K562 (cell line): ENCODE data around the gene PIAS3. TPM values are rescaled to one million over a fixed set of nuclear protein-coding genes. Genes with fewer than 3 reads are reported as not detected.

Source experiments
- CBX8 ChIP-seq: fragments of 200-600 bp; sonication (generic); IDR thresholded peaks from 2 replicates; pipeline ENCODE4 v1.6.1; 2012; ENCODE audit warnings: borderline replicate concordance, mixed run types, low read depth, mild to moderate bottlenecking, moderate library complexity, mixed read lengths, low read length, control low read depth, inconsistent platforms; ENCODE audit not compliant: poor library complexity, severe bottlenecking; ENCODE audit errors: extremely low read depth
- CEBPG ChIP-seq, 3 experiments: fragments of 200-800 bp in 1 of 3; sonication (Bioruptor generic) in 1 of 3; sonication (generic) in 1 of 3; formaldehyde crosslinking in 1 of 3; IDR thresholded peaks in 2 of 3; conservative IDR thresholded peaks in 1 of 3; 2 replicates each; pipeline versions ENCODE4 v1.6.1 to v1.8.0; 2016 to 2022; ENCODE audit warnings: missing compliant biosample characterization in 2 of 3, missing genetic modification characterization in 2 of 3, mild to moderate bottlenecking in 1 of 3, missing genetic modification reagents in 1 of 3
- CHD2 ChIP-seq: IDR thresholded peaks from 2 replicates; pipeline ENCODE4 v1.6.1; 2011; ENCODE audit warnings: low read depth, low read length
- DIDO1 ChIP-seq: fragments of 450-650 bp; IDR thresholded peaks from 2 replicates; pipeline ENCODE4 v1.6.1; 2016; ENCODE audit warnings: low read depth, missing biosample characterization, missing genetic modification characterization
- ETS2 ChIP-seq: IDR thresholded peaks from 2 replicates; pipeline ENCODE4 v1.6.1; 2016; ENCODE audit warnings: borderline replicate concordance, missing genetic modification characterization, mild to moderate bottlenecking, moderate library complexity, missing compliant biosample characterization; ENCODE audit not compliant: poor library complexity, severe bottlenecking
- FOSL1 ChIP-seq: fragments of 200-800 bp; sonication (Bioruptor generic); conservative IDR thresholded peaks from 2 replicates; pipeline ENCODE4 v1.6.1; 2016; ENCODE audit warnings: missing genetic modification characterization, missing compliant biosample characterization
- FOXM1 ChIP-seq, 2 experiments: fragments of 450-650 bp in 1 of 2; sonication (generic) in 1 of 2; formaldehyde crosslinking in 1 of 2; IDR thresholded peaks; 2 replicates each; pipeline versions ENCODE4 v1.6.1 to v1.9.0; 2017 to 2022; ENCODE audit warnings: low read depth in 2 of 2, mild to moderate bottlenecking in 2 of 2, missing genetic modification reagents in 1 of 2, moderate library complexity in 1 of 2
- GABPB1 ChIP-seq: sonication (generic); formaldehyde crosslinking; IDR thresholded peaks from 2 replicates; pipeline ENCODE4 v1.8.0; 2022; ENCODE audit warnings: mild to moderate bottlenecking, missing genetic modification reagents
- HCFC1 ChIP-seq: IDR thresholded peaks from 2 replicates; pipeline ENCODE4 v1.6.1; 2012; ENCODE audit warnings: low read depth, low read length, improper control_type of control experiment
- NBN ChIP-seq: fragments of 450-650 bp; IDR thresholded peaks from 2 replicates; pipeline ENCODE4 v1.6.1; 2016; ENCODE audit warnings: low read depth, mild to moderate bottlenecking
- NFIC ChIP-seq: fragments of 450-650 bp; IDR thresholded peaks from 2 replicates; pipeline ENCODE4 v1.6.1; 2017; ENCODE audit warnings: mild to moderate bottlenecking, inconsistent platforms
- SLC30A9 ChIP-seq: fragments of 250-450 bp; sonication (Bioruptor Pico); IDR thresholded peaks from 2 replicates; pipeline ENCODE4 v1.8.0; 2022; ENCODE audit warnings: mild to moderate bottlenecking, moderate library complexity
- TCF7L2 ChIP-seq: fragments of 150-350 bp; IDR thresholded peaks from 2 replicates; pipeline ENCODE4 v1.6.1; 2016; ENCODE audit warnings: low read depth, mild to moderate bottlenecking, low read length, moderate library complexity
- ZNF175 ChIP-seq: fragments of 200-800 bp; sonication (Bioruptor generic); IDR thresholded peaks from 2 replicates; pipeline ENCODE4 v1.6.1; 2016; ENCODE audit warnings: low read depth, mild to moderate bottlenecking, missing genetic modification characterization, missing compliant biosample characterization
- ZNF239 ChIP-seq: fragments of 250-450 bp; sonication (Bioruptor Pico); IDR thresholded peaks from 2 replicates; pipeline ENCODE4 v1.4.0; 2020; ENCODE audit warnings: mild to moderate bottlenecking
- polyA plus RNA-seq, 8 experiments: library from polyadenylated mRNA; depleted of rRNA in 4 of 8; stranded (reverse) in 5 of 8; unstranded in 3 of 8; fragments of >200 nt; fragmentation: Nextera tagmentation in 2 of 8; fragmentation: Illumina TruSeq in 1 of 8; extraction: Ambion mirVana in 2 of 8; extraction: Trizol in 1 of 8; gene quantifications; 2 replicates each; pipeline versions ENCODE4 v1.2.1 to v1.2.3, GENCODE V29; 2011 to 2014; ENCODE audit warnings: inconsistent platforms in 1 of 8, missing spikeins in 1 of 8
- total RNA-seq, 7 experiments: library from RNA; depleted of rRNA in 6 of 7; stranded (reverse); fragments of >200 nt in 6 of 7; fragmentation: Illumina TruSeq in 2 of 7; extraction: Trizol in 2 of 7; gene quantifications; 2 replicates each; pipeline versions ENCODE4 v1.2.1 to v1.2.3, GENCODE V29; 2011 to 2021; ENCODE audit warnings: low replicate concordance in 1 of 7
- TF ChIP-seq, protein P1 (sequence below): sonication (generic); formaldehyde crosslinking; IDR thresholded peaks from 2 replicates; pipeline ENCODE4 v1.8.0; 2023; ENCODE audit warnings: missing genetic modification reagents, mild to moderate bottlenecking, borderline replicate concordance
- TF ChIP-seq, protein P2 (sequence below): fragments of 450-650 bp; IDR thresholded peaks from one replicate; pipeline ENCODE4 v1.6.1; 2018; ENCODE audit warnings: mild to moderate bottlenecking, moderate library complexity; ENCODE audit not compliant: partially characterized antibody
- TF ChIP-seq, protein P3 (sequence below): fragments of 450-650 bp; formaldehyde crosslinking; IDR thresholded peaks from 2 replicates; pipeline ENCODE4 v1.4.0; 2020; ENCODE audit warnings: mild to moderate bottlenecking, moderate library complexity

Gene PIAS3
- total and polyA plus RNA-seq, 9 of the 15 experiments (the other 6 are each of a cell fraction or from before 2014, with no cell fraction given): 1.1 to 25.6 (median 7.9) TPM

DNA sequence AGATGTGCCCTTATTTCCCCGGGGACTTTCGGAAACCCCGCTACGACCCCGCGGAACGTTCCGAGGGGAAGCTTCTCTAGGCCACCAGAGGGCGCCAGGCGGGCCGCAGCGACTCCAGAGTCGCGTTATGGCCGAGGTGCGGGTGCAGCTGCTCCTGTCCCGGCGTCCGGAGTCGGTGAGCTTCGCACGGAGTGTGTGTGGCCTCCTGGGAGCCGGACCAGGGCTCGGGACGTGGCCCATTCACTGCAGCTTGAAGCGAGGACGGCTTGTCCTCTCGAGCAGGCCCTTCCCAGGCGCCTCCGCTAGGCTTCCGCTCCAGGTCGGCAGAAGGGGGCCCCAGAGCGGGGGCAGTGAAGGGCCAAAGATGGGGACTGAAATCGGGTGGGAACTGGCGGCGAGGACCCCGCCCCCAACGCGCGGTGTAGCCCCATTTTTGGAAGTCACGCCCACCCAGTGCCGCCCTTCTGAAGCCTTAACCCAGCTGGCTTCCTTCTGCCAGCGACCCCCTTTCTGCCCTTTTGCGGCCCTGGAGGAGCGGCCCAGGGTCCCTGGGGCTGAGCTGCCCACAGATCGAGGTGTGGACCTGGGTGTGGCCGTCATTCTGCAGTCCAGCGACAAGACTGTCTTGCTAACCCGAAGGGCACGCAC lies 13.2 kb downstream of the PIAS3 start, which contains the start of gene NUDT17 (continued):
- no peak for TF ChIP-seq TCF7L2
- no peak for TF ChIP-seq ZNF175 (CRISPR knock-in tag)
- TF ChIP-seq CBX8: no peak
- peak; percentile 47; the same call in 1 of the 2 replicates for TF ChIP-seq DIDO1 (tag)
- TF ChIP-seq ZNF239 (CRISPR knock-in tag): no peak
- TF ChIP-seq FOSL1: no peak
- no peak for TF ChIP-seq HCFC1
- TF ChIP-seq ETS2 (tag): no peak
- peak; percentile 73; the same call in 1 of the 2 replicates for TF ChIP-seq NBN
- TF ChIP-seq FOXM1 (IDR thresholded peaks at IDR 0.05; ENCODE audit: low read depth): no peak
- no peak for TF ChIP-seq FOXM1 (CRISPR knock-in tag; IDR thresholded peaks at IDR 0.05; ENCODE audit: low read depth)
- TF ChIP-seq, protein P1, sequence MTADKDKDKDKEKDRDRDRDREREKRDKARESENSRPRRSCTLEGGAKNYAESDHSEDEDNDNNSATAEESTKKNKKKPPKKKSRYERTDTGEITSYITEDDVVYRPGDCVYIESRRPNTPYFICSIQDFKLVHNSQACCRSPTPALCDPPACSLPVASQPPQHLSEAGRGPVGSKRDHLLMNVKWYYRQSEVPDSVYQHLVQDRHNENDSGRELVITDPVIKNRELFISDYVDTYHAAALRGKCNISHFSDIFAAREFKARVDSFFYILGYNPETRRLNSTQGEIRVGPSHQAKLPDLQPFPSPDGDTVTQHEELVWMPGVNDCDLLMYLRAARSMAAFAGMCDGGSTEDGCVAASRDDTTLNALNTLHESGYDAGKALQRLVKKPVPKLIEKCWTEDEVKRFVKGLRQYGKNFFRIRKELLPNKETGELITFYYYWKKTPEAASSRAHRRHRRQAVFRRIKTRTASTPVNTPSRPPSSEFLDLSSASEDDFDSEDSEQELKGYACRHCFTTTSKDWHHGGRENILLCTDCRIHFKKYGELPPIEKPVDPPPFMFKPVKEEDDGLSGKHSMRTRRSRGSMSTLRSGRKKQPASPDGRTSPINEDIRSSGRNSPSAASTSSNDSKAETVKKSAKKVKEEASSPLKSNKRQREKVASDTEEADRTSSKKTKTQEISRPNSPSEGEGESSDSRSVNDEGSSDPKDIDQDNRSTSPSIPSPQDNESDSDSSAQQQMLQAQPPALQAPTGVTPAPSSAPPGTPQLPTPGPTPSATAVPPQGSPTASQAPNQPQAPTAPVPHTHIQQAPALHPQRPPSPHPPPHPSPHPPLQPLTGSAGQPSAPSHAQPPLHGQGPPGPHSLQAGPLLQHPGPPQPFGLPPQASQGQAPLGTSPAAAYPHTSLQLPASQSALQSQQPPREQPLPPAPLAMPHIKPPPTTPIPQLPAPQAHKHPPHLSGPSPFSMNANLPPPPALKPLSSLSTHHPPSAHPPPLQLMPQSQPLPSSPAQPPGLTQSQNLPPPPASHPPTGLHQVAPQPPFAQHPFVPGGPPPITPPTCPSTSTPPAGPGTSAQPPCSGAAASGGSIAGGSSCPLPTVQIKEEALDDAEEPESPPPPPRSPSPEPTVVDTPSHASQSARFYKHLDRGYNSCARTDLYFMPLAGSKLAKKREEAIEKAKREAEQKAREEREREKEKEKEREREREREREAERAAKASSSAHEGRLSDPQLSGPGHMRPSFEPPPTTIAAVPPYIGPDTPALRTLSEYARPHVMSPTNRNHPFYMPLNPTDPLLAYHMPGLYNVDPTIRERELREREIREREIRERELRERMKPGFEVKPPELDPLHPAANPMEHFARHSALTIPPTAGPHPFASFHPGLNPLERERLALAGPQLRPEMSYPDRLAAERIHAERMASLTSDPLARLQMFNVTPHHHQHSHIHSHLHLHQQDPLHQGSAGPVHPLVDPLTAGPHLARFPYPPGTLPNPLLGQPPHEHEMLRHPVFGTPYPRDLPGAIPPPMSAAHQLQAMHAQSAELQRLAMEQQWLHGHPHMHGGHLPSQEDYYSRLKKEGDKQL (CRISPR knock-in tag): no peak
- TF ChIP-seq, protein P2, sequence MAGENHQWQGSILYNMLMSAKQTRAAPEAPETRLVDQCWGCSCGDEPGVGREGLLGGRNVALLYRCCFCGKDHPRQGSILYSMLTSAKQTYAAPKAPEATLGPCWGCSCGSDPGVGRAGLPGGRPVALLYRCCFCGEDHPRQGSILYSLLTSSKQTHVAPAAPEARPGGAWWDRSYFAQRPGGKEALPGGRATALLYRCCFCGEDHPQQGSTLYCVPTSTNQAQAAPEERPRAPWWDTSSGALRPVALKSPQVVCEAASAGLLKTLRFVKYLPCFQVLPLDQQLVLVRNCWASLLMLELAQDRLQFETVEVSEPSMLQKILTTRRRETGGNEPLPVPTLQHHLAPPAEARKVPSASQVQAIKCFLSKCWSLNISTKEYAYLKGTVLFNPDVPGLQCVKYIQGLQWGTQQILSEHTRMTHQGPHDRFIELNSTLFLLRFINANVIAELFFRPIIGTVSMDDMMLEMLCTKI: no peak
- TF ChIP-seq NFIC: no peak
- peak; percentile 78 for TF ChIP-seq GABPB1 (CRISPR knock-in tag)
- TF ChIP-seq CEBPG (CRISPR knock-in tag; IDR thresholded peaks at IDR 0.05): peak; percentile 30; the same call in 1 of the 2 replicates
- no peak for TF ChIP-seq CEBPG (tag; conservative IDR thresholded peaks at IDR 0.05 in 1 of 2, IDR thresholded peaks at IDR 0.05 in 1 of 2)
- TF ChIP-seq CHD2: no peak
- TF ChIP-seq, protein P3, sequence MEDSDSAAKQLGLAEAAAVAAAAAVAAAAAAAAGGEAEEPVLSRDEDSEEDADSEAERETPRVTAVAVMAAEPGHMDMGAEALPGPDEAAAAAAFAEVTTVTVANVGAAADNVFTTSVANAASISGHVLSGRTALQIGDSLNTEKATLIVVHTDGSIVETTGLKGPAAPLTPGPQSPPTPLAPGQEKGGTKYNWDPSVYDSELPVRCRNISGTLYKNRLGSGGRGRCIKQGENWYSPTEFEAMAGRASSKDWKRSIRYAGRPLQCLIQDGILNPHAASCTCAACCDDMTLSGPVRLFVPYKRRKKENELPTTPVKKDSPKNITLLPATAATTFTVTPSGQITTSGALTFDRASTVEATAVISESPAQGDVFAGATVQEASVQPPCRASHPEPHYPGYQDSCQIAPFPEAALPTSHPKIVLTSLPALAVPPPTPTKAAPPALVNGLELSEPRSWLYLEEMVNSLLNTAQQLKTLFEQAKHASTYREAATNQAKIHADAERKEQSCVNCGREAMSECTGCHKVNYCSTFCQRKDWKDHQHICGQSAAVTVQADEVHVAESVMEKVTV (CRISPR knock-in tag): peak; percentile 70
- no peak for TF ChIP-seq SLC30A9 (CRISPR knock-in tag)
